Measurements from ENCODE around the gene ITIH1.

GRCh38 chr3:52771702-52772101, 5.7 kb upstream of the ITIH1 start:
- TF ChIP-seq CTCF (IDR thresholded peaks at IDR 0.05), result no peak
- no peak for TF ChIP-seq EZH2 (IDR thresholded peaks at IDR 0.05)
- no peak for TF ChIP-seq EZH2phosphoT487 (IDR thresholded peaks at IDR 0.05)

All from neural progenitor cell (in vitro differentiated cells).